Bone marrow (tissue), 2 donors: Measurements from ENCODE around the gene COPE.
"Not testable (repeated sequence)": the region's sequence is repeated elsewhere in the genome, so short reads cannot be mapped to it uniquely, and the experiment has no call there.

Source experiments
- DNase-seq, 2 donors: peaks; one replicate each; lab custom pipeline; 2025; lab: John Stamatoyannopoulos, UW

COPE gene

GRCh38 chr19:18908917-18909619 is 10.1 kb downstream of the COPE start:
- no peak for DNase-seq

- no peak for DNase-seq
Observed at GRCh38 chr19:18906605-18907519, 12.3 kb downstream of the COPE start.

- no peak for DNase-seq
Observed at GRCh38 chr19:18905513-18906236, 13.5 kb downstream of the COPE start.

- no peak for DNase-seq
Observed at GRCh38 chr19:18905058-18905456, 14.1 kb downstream of the COPE start.

GRCh38 chr19:18904334-18905057 is 14.7 kb downstream of the COPE start:
- DNase-seq: no peak

- no peak for DNase-seq
Observed at GRCh38 chr19:18903156-18904037, 15.8 kb downstream of the COPE start.

- DNase-seq: not testable (repeated sequence)
Observed at GRCh38 chr19:18902519-18902918, 16.7 kb downstream of the COPE start.

- DNase-seq: no peak
Observed at GRCh38 chr19:18901491-18901890, 17.7 kb downstream of the COPE start.

GRCh38 chr19:18900700-18901481 is 18.3 kb downstream of the COPE start:
- DNase-seq: no peak

GRCh38 chr19:18899624-18900560 is 19.3 kb downstream of the COPE start:
- no peak for DNase-seq

GRCh38 chr19:18898607-18899408 is 20.4 kb downstream of the COPE start:
- no peak for DNase-seq

GRCh38 chr19:18898081-18898606 is 21.0 kb downstream of the COPE start:
- no peak for DNase-seq

GRCh38 chr19:18897094-18898029 is 21.8 kb downstream of the COPE start:
- no peak for DNase-seq

- DNase-seq: no peak
Observed at GRCh38 chr19:18896421-18896841, 22.8 kb downstream of the COPE start.

GRCh38 chr19:18895824-18896341 is 23.3 kb downstream of the COPE start, which contains the start of gene CERS1:
TSS of gene CERS1 (minus strand) at chr19:18896158. CDS start at chr19:18896072, 86 bp downstream.
- no peak for DNase-seq
